IMR-90 (cell line): ENCODE data around the gene MAMLD1.

Experiments used
- BHLHE40 ChIP-seq: fragments of 150-350 bp; IDR thresholded peaks from 2 replicates; pipeline ENCODE4 v1.6.1; 2016; ENCODE audit warnings: mild to moderate bottlenecking, low read depth, low read length
- CEBPB ChIP-seq: IDR thresholded peaks from 2 replicates; pipeline ENCODE4 v1.6.1; 2012; ENCODE audit warnings: low read depth, low read length, improper control_type of control experiment
- MXI1 ChIP-seq: IDR thresholded peaks from 2 replicates; pipeline ENCODE4 v1.6.1; 2012; ENCODE audit warnings: low read depth, mild to moderate bottlenecking, low read length, moderate library complexity, borderline replicate concordance
- POLR2A ChIP-seq: IDR thresholded peaks from 2 replicates; pipeline ENCODE4 v1.6.1; 2012; ENCODE audit warnings: mild to moderate bottlenecking, low read depth, low read length
- RAD21 ChIP-seq: IDR thresholded peaks from 2 replicates; pipeline ENCODE4 v1.6.1; 2012; ENCODE audit warnings: low read length, improper control_type of control experiment
- RCOR1 ChIP-seq: IDR thresholded peaks from 2 replicates; pipeline ENCODE4 v1.6.1; 2012; ENCODE audit warnings: mild to moderate bottlenecking, low read length, improper control_type of control experiment; ENCODE audit not compliant: insufficient replicate concordance
- SMC3 ChIP-seq: fragments of 150-350 bp; IDR thresholded peaks from 2 replicates; pipeline ENCODE4 v1.6.1; 2016; ENCODE audit warnings: low read depth, mild to moderate bottlenecking, antibody characterized with exemption, low read length, moderate library complexity
- TF ChIP-seq, protein P1 (sequence below): conservative IDR thresholded peaks from 2 replicates; pipeline ENCODE4 v1.5.1; 2012; ENCODE audit warnings: mild to moderate bottlenecking, low read depth, low read length, improper control_type of control experiment
- TF ChIP-seq, protein P2 (sequence below): fragments of 150-350 bp; IDR thresholded peaks from 2 replicates; pipeline ENCODE4 v1.6.1; 2016; ENCODE audit warnings: low read depth, mild to moderate bottlenecking, low read length, moderate library complexity, borderline replicate concordance

DNA sequence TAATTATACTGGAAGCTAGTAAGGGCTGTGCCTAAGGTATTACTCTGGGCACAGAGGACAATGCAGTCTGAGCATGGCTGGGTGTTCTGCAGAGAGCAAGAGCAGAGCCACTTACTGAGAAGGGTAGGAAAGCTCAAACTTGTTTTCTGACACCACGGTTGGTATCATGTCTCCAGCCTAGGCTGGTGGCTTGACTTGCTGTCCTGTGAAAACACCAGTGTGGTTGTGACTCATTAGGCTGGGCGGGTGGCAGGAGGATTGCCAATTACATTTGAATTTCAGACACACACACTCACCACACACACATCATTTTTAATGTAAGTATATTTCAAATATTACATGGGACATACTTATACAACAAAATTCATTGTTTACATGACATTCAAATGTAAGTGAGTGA, 185.6 kb downstream of the MAMLD1 start:
- TF ChIP-seq, protein P1, sequence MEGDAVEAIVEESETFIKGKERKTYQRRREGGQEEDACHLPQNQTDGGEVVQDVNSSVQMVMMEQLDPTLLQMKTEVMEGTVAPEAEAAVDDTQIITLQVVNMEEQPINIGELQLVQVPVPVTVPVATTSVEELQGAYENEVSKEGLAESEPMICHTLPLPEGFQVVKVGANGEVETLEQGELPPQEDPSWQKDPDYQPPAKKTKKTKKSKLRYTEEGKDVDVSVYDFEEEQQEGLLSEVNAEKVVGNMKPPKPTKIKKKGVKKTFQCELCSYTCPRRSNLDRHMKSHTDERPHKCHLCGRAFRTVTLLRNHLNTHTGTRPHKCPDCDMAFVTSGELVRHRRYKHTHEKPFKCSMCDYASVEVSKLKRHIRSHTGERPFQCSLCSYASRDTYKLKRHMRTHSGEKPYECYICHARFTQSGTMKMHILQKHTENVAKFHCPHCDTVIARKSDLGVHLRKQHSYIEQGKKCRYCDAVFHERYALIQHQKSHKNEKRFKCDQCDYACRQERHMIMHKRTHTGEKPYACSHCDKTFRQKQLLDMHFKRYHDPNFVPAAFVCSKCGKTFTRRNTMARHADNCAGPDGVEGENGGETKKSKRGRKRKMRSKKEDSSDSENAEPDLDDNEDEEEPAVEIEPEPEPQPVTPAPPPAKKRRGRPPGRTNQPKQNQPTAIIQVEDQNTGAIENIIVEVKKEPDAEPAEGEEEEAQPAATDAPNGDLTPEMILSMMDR = no peak
- TF ChIP-seq SMC3 (no peak), RCOR1 (no peak), MXI1 (no peak), RAD21 (no peak), BHLHE40 (no peak), POLR2A (no peak), CEBPB (no peak)
- TF ChIP-seq, protein P2, sequence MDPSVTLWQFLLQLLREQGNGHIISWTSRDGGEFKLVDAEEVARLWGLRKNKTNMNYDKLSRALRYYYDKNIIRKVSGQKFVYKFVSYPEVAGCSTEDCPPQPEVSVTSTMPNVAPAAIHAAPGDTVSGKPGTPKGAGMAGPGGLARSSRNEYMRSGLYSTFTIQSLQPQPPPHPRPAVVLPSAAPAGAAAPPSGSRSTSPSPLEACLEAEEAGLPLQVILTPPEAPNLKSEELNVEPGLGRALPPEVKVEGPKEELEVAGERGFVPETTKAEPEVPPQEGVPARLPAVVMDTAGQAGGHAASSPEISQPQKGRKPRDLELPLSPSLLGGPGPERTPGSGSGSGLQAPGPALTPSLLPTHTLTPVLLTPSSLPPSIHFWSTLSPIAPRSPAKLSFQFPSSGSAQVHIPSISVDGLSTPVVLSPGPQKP = no peak
